Measurements from ENCODE around the gene MRPL38.

GRCh38 chr17:75898791-75899190, 5.9 kb downstream of the MRPL38 start:
- TF ChIP-seq CTCF (IDR thresholded peaks at IDR 0.05) (no peak), POLR2AphosphoS5 (IDR thresholded peaks at IDR 0.05) (no peak), POLR2A (IDR thresholded peaks at IDR 0.05) (no peak)
